ENCODE results near the gene NRP2.

Gene NRP2

GRCh38 chr2:205768341-205768740, 86.0 kb downstream of the NRP2 start:
- Histone ChIP-seq H3K27me3 (ENCODE audit: insufficient read depth, low read length) (no peaks in the 10 kb centered on the region), H3K36me3 (ENCODE audit: insufficient read depth, low read length) (peaks cover 24% of the 10 kb centered on the region; the same call in 1 of the 2 replicates), H3K9ac (ENCODE audit: low read depth, low read length) (no peak overlapping the region), H3K4me3 (ENCODE audit: low read length) (no peak overlapping the region), H3K9me3 (ENCODE audit: insufficient read depth, low read depth, low read length) (no peaks in the 10 kb centered on the region), H3K27ac (ENCODE audit: low read depth, low read length) (no peak overlapping the region), H3K4me1 (ENCODE audit: insufficient read depth, low read length) (peaks cover 28% of the 10 kb centered on the region)
- 92% methylated on average over 7 of the region's 7 CpGs for WGBS

- H3K36me3 ChIP-seq (ENCODE audit: insufficient read depth, low read length), result peaks cover 24% of the 10 kb centered on the region; the same call in 1 of the 2 replicates
- H3K27ac ChIP-seq (ENCODE audit: low read depth, low read length), result no peak overlapping the region
- H3K4me1 ChIP-seq (ENCODE audit: insufficient read depth, low read length), result peaks cover 27% of the 10 kb centered on the region
- no peaks in the 10 kb centered on the region for H3K27me3 ChIP-seq (ENCODE audit: insufficient read depth, low read length)
- WGBS, result 81% methylated on average over 2 of the region's 4 CpGs
- H3K9me3 ChIP-seq (ENCODE audit: insufficient read depth, low read depth, low read length), result no peaks in the 10 kb centered on the region
- no peak overlapping the region for H3K9ac ChIP-seq (ENCODE audit: low read depth, low read length)
- no peak overlapping the region for H3K4me3 ChIP-seq (ENCODE audit: low read length)
Measured at GRCh38 chr2:205768815-205769494, 86.7 kb downstream of the NRP2 start.

DNA sequence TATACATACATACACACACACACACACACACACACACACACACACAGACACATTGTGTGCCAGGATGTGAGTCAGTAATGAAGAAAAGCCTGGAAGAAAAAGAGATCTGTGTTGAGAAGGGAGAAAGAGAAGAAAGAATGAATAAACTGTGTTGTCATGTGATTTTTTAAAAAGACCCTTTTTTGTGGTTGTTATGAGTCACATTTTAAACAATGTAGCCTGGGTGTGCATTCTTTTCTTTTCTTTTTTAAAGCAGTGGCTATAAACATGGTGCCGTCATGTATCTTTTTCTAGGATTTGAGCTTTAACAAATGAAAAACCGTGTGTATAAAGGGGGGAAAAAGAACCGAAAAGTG, 87.2 kb downstream of the NRP2 start:
- Histone ChIP-seq H3K9ac (ENCODE audit: low read depth, low read length) (no peak overlapping the region), H3K4me3 (ENCODE audit: low read length) (no peak overlapping the region), H3K36me3 (ENCODE audit: insufficient read depth, low read length) (peaks cover 24% of the 10 kb centered on the region; the same call in 1 of the 2 replicates), H3K27ac (ENCODE audit: low read depth, low read length) (no peak overlapping the region), H3K9me3 (ENCODE audit: insufficient read depth, low read depth, low read length) (no peaks in the 10 kb centered on the region), H3K27me3 (ENCODE audit: insufficient read depth, low read length) (no peaks in the 10 kb centered on the region), H3K4me1 (ENCODE audit: insufficient read depth, low read length) (peaks cover 22% of the 10 kb centered on the region)
- WGBS, result 63% methylated on average over 3 of the region's 3 CpGs

GRCh38 chr2:205769879-205770278, 87.6 kb downstream of the NRP2 start:
- peaks cover 24% of the 10 kb centered on the region; the same call in 1 of the 2 replicates for H3K36me3 ChIP-seq (ENCODE audit: insufficient read depth, low read length)
- no peak overlapping the region for H3K9ac ChIP-seq (ENCODE audit: low read depth, low read length)
- 83% methylated on average over 7 of the region's 7 CpGs for WGBS
- H3K4me3 ChIP-seq (ENCODE audit: low read length), result no peak overlapping the region
- H3K9me3 ChIP-seq (ENCODE audit: insufficient read depth, low read depth, low read length), result no peaks in the 10 kb centered on the region
- H3K27me3 ChIP-seq (ENCODE audit: insufficient read depth, low read length), result no peaks in the 10 kb centered on the region
- H3K4me1 ChIP-seq (ENCODE audit: insufficient read depth, low read length), result peaks cover 17% of the 10 kb centered on the region
- no peak overlapping the region for H3K27ac ChIP-seq (ENCODE audit: low read depth, low read length)

DNA sequence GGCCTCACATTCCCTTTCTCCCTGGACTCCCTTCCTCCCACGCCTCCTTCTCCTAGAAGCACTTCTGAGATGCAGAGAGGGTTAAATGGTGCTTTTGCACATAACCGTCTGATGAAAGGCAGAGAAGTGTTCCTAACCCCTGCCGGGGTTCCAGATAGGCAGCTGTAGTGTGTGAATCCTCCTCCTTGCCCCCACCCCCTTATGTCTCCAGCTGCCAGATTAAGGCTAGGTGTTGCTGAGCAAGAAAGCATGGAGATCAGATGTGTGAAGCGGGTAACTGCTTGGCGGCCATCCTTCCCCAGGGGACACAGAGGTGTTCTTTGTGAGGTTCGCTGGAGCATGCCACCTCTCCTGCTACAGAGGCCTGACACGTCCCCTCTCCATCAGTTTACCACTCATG, 88.3 kb downstream of the NRP2 start:
- H3K9ac ChIP-seq (ENCODE audit: low read depth, low read length), result no peak overlapping the region
- peaks cover 24% of the 10 kb centered on the region; the same call in 1 of the 2 replicates for H3K36me3 ChIP-seq (ENCODE audit: insufficient read depth, low read length)
- H3K9me3 ChIP-seq (ENCODE audit: insufficient read depth, low read depth, low read length), result no peaks in the 10 kb centered on the region
- 84% methylated on average over 6 of the region's 7 CpGs for WGBS
- H3K27ac ChIP-seq (ENCODE audit: low read depth, low read length), result no peak overlapping the region
- no peaks in the 10 kb centered on the region for H3K27me3 ChIP-seq (ENCODE audit: insufficient read depth, low read length)
- no peak overlapping the region for H3K4me3 ChIP-seq (ENCODE audit: low read length)
- H3K4me1 ChIP-seq (ENCODE audit: insufficient read depth, low read length), result peaks cover 13% of the 10 kb centered on the region; the same call in 1 of the 2 replicates

GRCh38 chr2:205771031-205771430, 88.7 kb downstream of the NRP2 start:
- Histone ChIP-seq H3K27me3 (ENCODE audit: insufficient read depth, low read length) (no peaks in the 10 kb centered on the region), H3K4me3 (ENCODE audit: low read length) (no peak overlapping the region), H3K4me1 (ENCODE audit: insufficient read depth, low read length) (peaks cover 13% of the 10 kb centered on the region; the same call in 1 of the 2 replicates), H3K36me3 (ENCODE audit: insufficient read depth, low read length) (peaks cover 21% of the 10 kb centered on the region; the same call in 1 of the 2 replicates), H3K9me3 (ENCODE audit: insufficient read depth, low read depth, low read length) (no peaks in the 10 kb centered on the region), H3K27ac (ENCODE audit: low read depth, low read length) (no peak overlapping the region), H3K9ac (ENCODE audit: low read depth, low read length) (no peak overlapping the region)
- WGBS, result 93% methylated on average over 10 of the region's 10 CpGs

GRCh38 chr2:205771666-205772065, 89.4 kb downstream of the NRP2 start:
- no peak overlapping the region for H3K27ac ChIP-seq (ENCODE audit: low read depth, low read length)
- H3K4me1 ChIP-seq (ENCODE audit: insufficient read depth, low read length), result peaks cover 8% of the 10 kb centered on the region; the same call in 1 of the 2 replicates
- H3K36me3 ChIP-seq (ENCODE audit: insufficient read depth, low read length), result peaks cover 16% of the 10 kb centered on the region; the same call in 1 of the 2 replicates
- no peak overlapping the region for H3K9ac ChIP-seq (ENCODE audit: low read depth, low read length)
- WGBS, result 94% methylated on average over 2 of the region's 2 CpGs
- H3K27me3 ChIP-seq (ENCODE audit: insufficient read depth, low read length), result no peaks in the 10 kb centered on the region
- H3K4me3 ChIP-seq (ENCODE audit: low read length), result no peak overlapping the region
- H3K9me3 ChIP-seq (ENCODE audit: insufficient read depth, low read depth, low read length), result no peaks in the 10 kb centered on the region

DNA sequence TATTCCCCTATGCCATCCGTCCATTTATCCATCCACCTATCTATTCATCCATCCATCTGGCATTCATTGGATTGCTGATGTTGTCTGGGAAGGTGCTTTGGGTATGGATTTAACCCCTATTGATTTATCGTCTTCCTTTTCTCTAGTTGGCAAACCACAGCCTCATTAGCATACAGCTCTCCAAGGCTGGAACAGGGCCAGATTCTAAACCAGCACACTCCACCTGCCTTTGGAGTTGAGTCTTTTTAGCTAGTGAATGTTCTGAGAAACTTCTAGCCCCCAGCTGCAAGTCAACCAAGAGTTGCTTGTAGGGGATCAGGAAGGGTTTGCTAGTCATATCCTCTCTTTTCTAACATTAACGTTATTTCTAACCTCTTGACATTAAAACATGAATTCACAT, 90.7 kb downstream of the NRP2 start:
- no peak overlapping the region for H3K9ac ChIP-seq (ENCODE audit: low read depth, low read length)
- no peak overlapping the region for H3K4me3 ChIP-seq (ENCODE audit: low read length)
- peaks cover 5% of the 10 kb centered on the region; the same call in 1 of the 2 replicates for H3K4me1 ChIP-seq (ENCODE audit: insufficient read depth, low read length)
- no peaks in the 10 kb centered on the region for H3K9me3 ChIP-seq (ENCODE audit: insufficient read depth, low read depth, low read length)
- 85% methylated on average over 3 of the region's 3 CpGs for WGBS
- H3K36me3 ChIP-seq (ENCODE audit: insufficient read depth, low read length), result peaks cover 10% of the 10 kb centered on the region; the same call in 1 of the 2 replicates
- H3K27me3 ChIP-seq (ENCODE audit: insufficient read depth, low read length), result no peaks in the 10 kb centered on the region
- no peak overlapping the region for H3K27ac ChIP-seq (ENCODE audit: low read depth, low read length)

GRCh38 chr2:205773989-205774388, 91.7 kb downstream of the NRP2 start:
- Histone ChIP-seq H3K9ac (ENCODE audit: low read depth, low read length) (no peak overlapping the region), H3K9me3 (ENCODE audit: insufficient read depth, low read depth, low read length) (no peaks in the 10 kb centered on the region), H3K27me3 (ENCODE audit: insufficient read depth, low read length) (no peaks in the 10 kb centered on the region), H3K27ac (ENCODE audit: low read depth, low read length) (no peak overlapping the region), H3K4me3 (ENCODE audit: low read length) (no peak overlapping the region), H3K4me1 (ENCODE audit: insufficient read depth, low read length) (0 out of 2 replicates have a peak, but pooled peaks cover 5% of the 10 kb centered on the region), H3K36me3 (ENCODE audit: insufficient read depth, low read length) (no peaks in the 10 kb centered on the region)
- WGBS, result 93% methylated on average over 1 of the region's 1 CpG

DNA sequence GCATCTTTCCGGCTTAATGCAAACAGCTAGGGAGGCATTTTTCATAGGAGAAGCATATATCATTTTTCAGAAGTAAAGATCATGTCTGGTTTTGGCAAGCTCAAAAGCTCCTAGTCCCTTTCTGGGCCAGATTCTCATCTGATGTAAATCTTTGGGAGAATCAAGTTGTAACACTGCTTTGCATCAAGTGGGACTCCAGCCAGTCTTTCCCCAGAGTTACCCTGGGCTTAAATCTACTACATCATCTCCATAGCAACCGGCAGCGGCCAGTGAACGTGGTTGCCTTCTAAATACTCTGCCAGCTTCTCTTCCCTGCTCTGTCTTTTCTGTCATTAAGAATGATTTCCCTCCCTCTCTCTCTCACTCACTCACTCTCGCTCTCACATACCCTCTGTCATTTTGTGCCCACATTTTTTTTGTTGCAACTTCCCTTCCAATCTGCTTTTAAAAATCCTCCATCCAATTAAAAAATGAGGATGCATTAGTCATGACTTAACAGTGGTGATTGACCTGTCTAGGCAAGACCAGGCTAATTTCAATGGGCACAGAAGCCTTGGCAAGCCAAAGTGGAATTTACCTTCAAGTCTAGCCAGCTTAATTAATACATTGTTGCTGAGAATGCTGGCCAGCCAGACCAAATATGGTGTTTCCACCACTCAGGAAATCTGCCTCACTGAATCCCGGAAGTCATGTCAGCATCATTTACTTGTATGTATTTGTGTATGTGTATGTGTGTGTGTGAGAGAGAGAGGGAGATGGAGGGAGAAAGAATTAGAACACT, 93.0 kb downstream of the NRP2 start:
- Histone ChIP-seq H3K9me3 (ENCODE audit: insufficient read depth, low read depth, low read length) (no peaks in the 10 kb centered on the region), H3K9ac (ENCODE audit: low read depth, low read length) (no peak overlapping the region), H3K27me3 (ENCODE audit: insufficient read depth, low read length) (no peaks in the 10 kb centered on the region), H3K4me3 (ENCODE audit: low read length) (no peak overlapping the region), H3K36me3 (ENCODE audit: insufficient read depth, low read length) (no peaks in the 10 kb centered on the region), H3K4me1 (ENCODE audit: insufficient read depth, low read length) (0 out of 2 replicates have a peak, but pooled peaks cover 1% of the 10 kb centered on the region), H3K27ac (ENCODE audit: low read depth, low read length) (no peak overlapping the region)
- WGBS, result 82% methylated on average over 6 of the region's 6 CpGs

- Histone ChIP-seq H3K4me1 (ENCODE audit: insufficient read depth, low read length) (no peaks in the 10 kb centered on the region), H3K9ac (ENCODE audit: low read depth, low read length) (no peak overlapping the region), H3K9me3 (ENCODE audit: insufficient read depth, low read depth, low read length) (no peaks in the 10 kb centered on the region), H3K36me3 (ENCODE audit: insufficient read depth, low read length) (no peaks in the 10 kb centered on the region), H3K27me3 (ENCODE audit: insufficient read depth, low read length) (no peaks in the 10 kb centered on the region), H3K4me3 (ENCODE audit: low read length) (no peak overlapping the region), H3K27ac (ENCODE audit: low read depth, low read length) (no peak overlapping the region)
- 77% methylated on average over 19 of the region's 19 CpGs for WGBS
Measured at GRCh38 chr2:205776139-205776538, 93.8 kb downstream of the NRP2 start.

Data from HUES64 (cell line).